A549 treated with AZD2906 at 1 μM for 4 hours (cell line): ENCODE data around the gene CRP. TPM values are rescaled to one million over a fixed set of nuclear protein-coding genes. Genes with fewer than 3 reads are reported as not detected.

Experiments used
- total RNA-seq: library from RNA; stranded (reverse); fragments of 200-300 nt; extraction: Qiagen RNA extraction; gene quantifications from 5 replicates; pipeline ENCODE4 v1.2.3, GENCODE V29; 2022

Gene CRP
- total RNA-seq: not detected in 5 replicates

GRCh38 chr1:159714529-159714928 lies at the start of gene CRP:
Gene CRP, minus strand, starts transcription at chr1:159714589. Its CDS starts 104 bp downstream, at chr1:159714485.

Other genes with a start within 250 kb of the CRP start
- gene OR10J5, start 178.6 kb downstream of the CRP start, total RNA-seq: not detected in 5 replicates
- gene APCS, start 126.8 kb downstream of the CRP start, total RNA-seq: not detected in 5 replicates
- gene DUSP23, start 66.4 kb upstream of the CRP start, total RNA-seq: 53.3 to 87.3 TPM (median 77.5 TPM) in 5 replicates
- gene FCRL6, start 87.8 kb upstream of the CRP start, total RNA-seq: not detected in 5 replicates
- 0.10 to 0.25 TPM (median 0.16 TPM) in 5 replicates for gene SLAMF8, start 112.3 kb upstream of the CRP start, total RNA-seq
- 0.03 to 0.11 TPM in 2 of 5 replicates, not detected in the others for gene VSIG8, start 148.1 kb upstream of the CRP start, total RNA-seq
- 0.49 to 0.67 TPM (median 0.55 TPM) in 5 replicates for gene CFAP45, start 185.6 kb upstream of the CRP start, total RNA-seq
- gene TAGLN2, start 210.9 kb upstream of the CRP start, total RNA-seq: 1,017 to 1,045 TPM (median 1,025 TPM) in 5 replicates
- gene IGSF9, start 231.0 kb upstream of the CRP start, total RNA-seq: 0.12 to 0.22 TPM (median 0.15 TPM) in 5 replicates
- gene SLAMF9, start 239.6 kb upstream of the CRP start, total RNA-seq: 0.25 to 0.64 TPM (median 0.41 TPM) in 5 replicates